ENCODE measurements around the gene SOX6. TPM values are rescaled to one million over a fixed set of nuclear protein-coding genes. Genes with fewer than 3 reads are reported as not detected.

The SOX6 gene
- total RNA-seq, 2 donors from 2014 or later, result 13.6 to 19.8 TPM

DNA sequence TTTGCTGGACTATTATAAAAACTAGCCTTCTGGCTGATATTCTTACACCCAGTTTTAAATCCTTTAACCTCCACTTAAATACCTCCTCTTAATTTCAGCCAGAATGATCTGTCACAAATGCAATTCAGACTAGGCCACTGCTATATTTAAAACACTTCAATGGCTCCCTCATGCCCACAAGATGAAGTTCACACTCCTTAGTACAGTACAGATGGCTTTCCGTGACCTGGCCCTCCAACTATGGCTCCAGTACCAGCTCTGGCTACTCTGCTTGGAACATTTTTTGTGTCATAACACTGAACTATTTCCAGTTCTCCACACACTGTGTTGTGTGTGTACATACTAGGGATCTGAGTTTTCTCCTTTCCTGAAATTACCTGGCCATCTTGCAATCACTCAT lies 353.4 kb downstream of the SOX6 start:
- peak; percentile 38 to 76 for ATAC-seq

DNA sequence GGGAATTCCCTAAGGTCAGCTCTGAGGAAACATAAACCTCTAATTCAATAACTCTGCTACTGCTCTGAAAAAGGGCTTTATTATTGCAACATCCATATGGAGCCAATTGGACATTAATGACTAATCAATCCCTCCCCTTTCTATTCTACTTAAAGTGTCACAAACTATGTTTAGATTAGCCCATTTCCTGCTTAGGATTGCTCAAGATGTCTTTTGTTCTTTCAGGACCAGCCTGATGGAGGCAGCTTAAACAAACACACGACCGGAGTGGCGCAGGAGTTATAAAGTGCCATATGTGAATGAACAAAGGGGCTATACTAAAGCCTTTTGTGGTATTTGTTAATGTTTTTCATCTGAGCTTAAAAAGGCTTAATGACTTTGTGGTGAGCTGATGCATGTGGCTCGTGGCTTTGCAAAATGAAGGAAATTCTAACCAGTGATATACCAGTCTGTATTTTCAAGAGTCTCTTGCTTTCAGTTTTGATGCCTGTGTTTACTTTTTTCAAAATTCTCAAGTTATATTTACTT lies 354.4 kb downstream of the SOX6 start:
- intact Hi-C loops (cut with DNase I), result loop anchor here in 1 of 2 donors (10.0 kb wide), 1 partner anchor 613 kb away; no protein-coding TSS in a partner anchor
- DNase-seq, result peak; percentile 20
- peak in 1 of 2 donors; percentile 26 for ATAC-seq

More for the DNA sequence above, 353.4 kb downstream of the SOX6 start:
- intact Hi-C loops (cut with DNase I), result loop anchor here in 1 of 2 donors (10.0 kb wide), 1 partner anchor 612 kb away; no protein-coding TSS in a partner anchor
- no peak for DNase-seq

GRCh38 chr11:16001044-16001568 lies 355.2 kb downstream of the SOX6 start:
- intact Hi-C loops (cut with DNase I), result loop anchor here in 1 of 2 donors (10.0 kb wide), 1 partner anchor 614 kb away; no protein-coding TSS in a partner anchor
- DNase-seq (no peak), ATAC-seq (no peak)

GRCh38 chr11:16000065-16000464 lies 356.3 kb downstream of the SOX6 start:
- ATAC-seq (peak; percentile 41 to 78), DNase-seq (no peak)
- intact Hi-C loops (cut with DNase I), result loop anchor here in 1 of 2 donors (10.0 kb wide), 1 partner anchor 615 kb away; no protein-coding TSS in a partner anchor

GRCh38 chr11:15993345-15993744 lies 363.0 kb downstream of the SOX6 start:
- DNase-seq (no peak), ATAC-seq (no peak)
- intact Hi-C loops (cut with DNase I), result no loop called here

- ATAC-seq (no peak), DNase-seq (no peak)
- intact Hi-C loops (cut with DNase I), result no loop called here
These were observed 365.1 kb downstream of the SOX6 start for GRCh38 chr11:15991215-15991614.

DNA sequence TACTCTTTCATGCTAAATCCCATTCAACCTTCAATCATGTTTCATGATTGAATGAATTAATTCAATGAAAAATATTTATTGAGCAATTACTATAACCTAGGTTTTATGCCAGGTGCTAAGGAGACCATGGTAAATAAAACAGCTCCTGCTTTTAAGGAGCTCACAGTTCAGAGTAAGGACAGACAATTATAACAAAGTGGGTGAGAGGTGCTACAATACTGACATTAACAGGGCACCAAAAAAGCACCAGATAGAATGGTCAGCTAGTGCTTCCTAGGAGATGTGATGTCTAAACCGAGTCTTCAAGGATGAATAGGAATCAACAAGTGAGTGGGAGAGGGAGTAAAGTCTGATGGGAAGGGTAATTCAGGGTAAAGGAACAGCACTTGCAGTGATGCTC lies 366.7 kb downstream of the SOX6 start:
- DNase-seq (no peak), ATAC-seq (no peak)
- intact Hi-C loops (cut with DNase I), result loop anchor here in 1 of 2 donors (10.0 kb wide), 2 partner anchors 165 to 665 kb away; no protein-coding TSS in a partner anchor

- DNase-seq, result peak; percentile 42
- intact Hi-C loops (cut with DNase I), result loop anchor here in 1 of 2 donors (10.0 kb wide), 2 partner anchors 164 to 664 kb away; no protein-coding TSS in a partner anchor
- peak; percentile 90 to 93 for ATAC-seq
These were observed 367.6 kb downstream of the SOX6 start for GRCh38 chr11:15988693-15989231.

- DNase-seq (no peak), ATAC-seq (peak in 1 of 2 donors; percentile 46)
- intact Hi-C loops (cut with DNase I), result loop anchor here in 1 of 2 donors (10.0 kb wide), 2 partner anchors 163 to 663 kb away; no protein-coding TSS in a partner anchor
These were observed 368.3 kb downstream of the SOX6 start for GRCh38 chr11:15988016-15988550.

DNA sequence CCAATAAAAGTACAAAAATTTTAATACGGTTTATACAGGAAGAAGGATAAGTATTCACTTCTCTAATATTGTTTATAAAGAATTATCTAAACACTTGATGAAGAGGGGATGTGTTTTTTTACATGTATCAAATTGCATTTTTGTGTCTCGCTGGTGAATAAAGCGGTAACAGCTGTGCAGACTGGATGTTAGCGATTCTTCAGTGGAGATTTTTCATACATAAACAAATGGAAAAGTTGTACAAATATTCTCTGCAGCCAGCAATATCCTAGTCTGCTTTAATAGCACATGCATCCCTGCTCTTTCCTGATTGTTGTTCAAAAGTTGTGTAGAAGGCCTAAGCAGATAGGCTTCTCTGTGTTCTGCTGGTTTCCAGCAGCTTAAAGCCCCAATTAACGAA lies 369.3 kb downstream of the SOX6 start:
- no peak for DNase-seq
- intact Hi-C loops (cut with DNase I), result loop anchor here in 1 of 2 donors (10.0 kb wide), 2 partner anchors 162 to 662 kb away; no protein-coding TSS in a partner anchor
- no peak for ATAC-seq

- DNase-seq (no peak), ATAC-seq (no peak)
- intact Hi-C loops (cut with DNase I), result loop anchor here in 1 of 2 donors (10.0 kb wide), 2 partner anchors 161 to 661 kb away; no protein-coding TSS in a partner anchor
These were observed 370.5 kb downstream of the SOX6 start for GRCh38 chr11:15985860-15986139.

- DNase-seq (no peak), ATAC-seq (no peak)
- intact Hi-C loops (cut with DNase I), result loop anchor here in 1 of 2 donors (10.0 kb wide), 2 partner anchors 160 to 660 kb away; no protein-coding TSS in a partner anchor
These were observed 371.1 kb downstream of the SOX6 start for GRCh38 chr11:15985127-15985859.

- intact Hi-C loops (cut with DNase I), result loop anchor here in 1 of 2 donors (10.0 kb wide), 2 partner anchors 156 to 656 kb away; no protein-coding TSS in a partner anchor
These were observed 375.1 kb downstream of the SOX6 start for GRCh38 chr11:15981292-15981691.

DNA sequence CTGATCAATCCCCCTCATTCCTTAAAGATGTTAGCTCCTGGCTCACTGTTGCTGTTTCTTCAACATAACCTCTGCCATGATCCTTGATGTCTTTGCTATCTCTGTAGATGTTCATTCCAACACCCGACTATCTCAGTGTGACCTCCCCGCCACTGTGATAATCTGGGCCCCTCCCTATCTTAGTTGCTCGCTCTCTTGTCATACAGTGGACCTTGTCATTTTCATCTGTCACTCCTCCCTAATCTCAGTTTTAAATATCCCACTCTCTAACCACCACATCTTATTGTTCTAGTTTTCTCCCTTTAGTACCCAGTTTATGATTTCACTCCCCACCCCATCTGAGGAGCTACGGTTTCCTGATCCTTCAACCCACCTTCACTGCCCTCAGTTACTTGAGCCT lies 379.2 kb downstream of the SOX6 start:
- ATAC-seq (peak; percentile 31 to 67), DNase-seq (no peak)
- intact Hi-C loops (cut with DNase I), result no loop called here

More at GRCh38 chr11:15981292-15981691, 375.1 kb downstream of the SOX6 start:
- DNase-seq (no peak), ATAC-seq (no peak)

- DNase-seq (no peak), ATAC-seq (peak; percentile 54 to 92)
- intact Hi-C loops (cut with DNase I), result no loop called here
These were observed 379.8 kb downstream of the SOX6 start for GRCh38 chr11:15976433-15977045.

GRCh38 chr11:15975742-15976141 lies 380.6 kb downstream of the SOX6 start:
- intact Hi-C loops (cut with DNase I), result no loop called here
- DNase-seq (no peak), ATAC-seq (no peak)

DNA sequence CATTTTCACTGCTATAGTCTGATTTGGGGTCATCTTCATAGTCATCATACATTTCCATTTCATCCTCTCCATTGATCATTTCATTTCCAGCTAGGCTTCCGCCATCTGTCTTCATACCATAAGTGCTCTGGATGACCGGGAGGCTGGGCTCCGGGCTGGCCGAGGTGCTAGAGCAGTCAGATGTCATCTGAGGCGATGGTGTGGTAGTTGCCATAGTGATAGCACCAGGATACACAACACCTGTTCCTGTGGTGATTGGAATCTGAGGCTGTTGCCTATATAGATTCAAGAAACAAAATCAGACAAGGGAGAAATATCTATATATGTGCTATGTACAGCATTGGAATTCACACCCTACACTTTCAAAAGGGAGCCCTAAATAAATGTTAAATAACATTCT lies 383.5 kb downstream of the SOX6 start:
- intact Hi-C loops (cut with DNase I), result no loop called here
- DNase-seq (peak; percentile 37), ATAC-seq (no peak)

DNA sequence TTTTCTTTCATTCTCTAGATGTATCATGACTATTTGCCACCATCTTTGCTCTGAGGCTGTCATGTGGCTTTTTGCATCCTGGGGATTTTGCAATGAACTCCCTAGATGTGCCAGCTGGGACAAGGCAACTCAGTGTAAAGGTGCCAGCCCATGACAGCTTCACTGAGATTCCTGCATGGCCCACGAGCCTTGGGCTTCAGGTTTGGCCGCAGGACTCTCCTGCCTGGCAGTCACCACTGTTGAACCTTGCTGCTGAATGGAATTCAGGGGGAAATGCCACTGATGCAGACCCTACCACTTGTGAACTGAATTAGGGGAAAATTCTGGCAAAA lies 385.2 kb downstream of the SOX6 start:
- no peak for ATAC-seq
- no peak for DNase-seq

More for the DNA sequence above, 385.2 kb downstream of the SOX6 start:
- intact Hi-C loops (cut with DNase I), result no loop called here

Measured in left cardiac atrium (tissue), 4 donors.